Stimulated activated CD8-positive, alpha-beta memory T cell treated with anti-CD3 and anti-CD28 coated beads, Interleukin-7, amount 100 ng/mL, for 24 hours (primary cell): ENCODE data around the gene PHF19.

Source experiments
- DNase-seq: peaks from one replicate; pipeline ENCODE4 v3.0.0-alpha.2; 2020; ENCODE audit warnings: low read depth

Gene PHF19

DNA sequence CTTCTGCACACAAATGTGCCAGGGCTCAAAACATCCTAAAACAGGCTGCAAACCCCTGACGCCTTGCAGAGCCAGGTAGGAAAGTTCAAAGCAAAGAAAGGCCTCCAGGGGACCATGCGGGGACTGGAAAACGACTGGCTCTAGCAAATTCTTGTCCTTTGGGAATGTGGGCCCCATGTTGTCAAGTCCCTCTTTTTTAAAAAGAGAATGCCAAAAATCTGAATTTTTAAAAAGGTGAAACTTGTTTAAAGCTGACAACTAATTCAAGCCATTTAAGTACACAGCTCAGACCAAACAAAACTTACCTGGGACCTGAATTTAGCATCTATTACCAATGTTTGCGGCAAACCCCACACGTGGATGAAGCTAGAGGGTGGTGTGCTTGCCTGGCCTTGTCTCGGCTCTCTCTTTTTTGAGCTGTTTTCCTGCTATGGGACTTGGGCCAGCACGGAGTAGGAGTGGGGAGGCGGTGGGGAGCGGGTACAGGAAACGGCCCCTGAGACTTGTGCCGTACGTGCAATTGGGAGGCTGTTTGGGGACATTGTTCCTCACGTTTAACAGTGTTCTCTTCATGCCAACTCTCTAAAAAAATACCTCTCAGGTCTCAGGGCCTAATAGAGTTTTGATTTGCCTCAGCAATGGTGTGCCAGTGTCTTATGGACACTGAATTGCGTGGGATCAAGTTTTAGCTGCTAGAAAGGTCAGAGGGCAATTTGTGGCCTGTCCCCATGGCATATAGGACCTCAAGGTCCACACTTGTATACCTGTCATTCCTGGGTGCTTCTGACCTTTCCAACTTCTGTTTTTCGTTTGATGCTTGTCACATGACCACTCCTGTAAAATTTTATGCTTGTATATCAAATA, 15.1 kb upstream of the PHF19 start:
- no peak for DNase-seq

DNA sequence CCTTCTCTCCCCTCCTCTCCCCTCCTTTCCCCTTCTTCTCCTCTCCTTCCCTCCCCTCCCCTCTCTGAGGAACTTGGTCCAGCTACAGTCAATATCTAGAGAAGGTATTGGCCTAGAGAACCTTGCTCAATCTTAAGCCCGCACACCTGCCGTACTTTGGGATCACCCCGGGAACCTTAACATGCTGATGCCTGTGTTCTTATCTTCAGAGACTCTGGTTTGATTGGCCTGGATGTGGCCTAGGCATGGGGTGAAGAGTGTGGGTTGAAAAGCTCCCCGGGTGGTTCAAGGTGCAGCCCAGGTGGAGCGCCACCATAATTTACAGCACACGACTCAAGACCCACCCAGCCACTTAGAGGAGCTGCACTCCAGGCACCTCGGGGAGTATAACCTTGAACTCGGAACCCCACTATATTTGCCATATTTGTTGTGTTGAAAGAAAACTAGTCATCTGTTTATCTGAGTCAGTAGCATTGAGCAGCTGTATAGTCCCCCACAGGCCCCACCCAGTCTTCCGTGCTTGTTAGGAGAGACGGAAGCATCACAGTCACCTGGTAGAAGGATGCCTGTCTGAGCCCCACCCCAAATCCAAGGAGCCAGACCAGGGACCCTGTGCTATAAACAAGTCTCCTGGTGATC, 14.4 kb upstream of the PHF19 start:
- DNase-seq: no peak

DNA sequence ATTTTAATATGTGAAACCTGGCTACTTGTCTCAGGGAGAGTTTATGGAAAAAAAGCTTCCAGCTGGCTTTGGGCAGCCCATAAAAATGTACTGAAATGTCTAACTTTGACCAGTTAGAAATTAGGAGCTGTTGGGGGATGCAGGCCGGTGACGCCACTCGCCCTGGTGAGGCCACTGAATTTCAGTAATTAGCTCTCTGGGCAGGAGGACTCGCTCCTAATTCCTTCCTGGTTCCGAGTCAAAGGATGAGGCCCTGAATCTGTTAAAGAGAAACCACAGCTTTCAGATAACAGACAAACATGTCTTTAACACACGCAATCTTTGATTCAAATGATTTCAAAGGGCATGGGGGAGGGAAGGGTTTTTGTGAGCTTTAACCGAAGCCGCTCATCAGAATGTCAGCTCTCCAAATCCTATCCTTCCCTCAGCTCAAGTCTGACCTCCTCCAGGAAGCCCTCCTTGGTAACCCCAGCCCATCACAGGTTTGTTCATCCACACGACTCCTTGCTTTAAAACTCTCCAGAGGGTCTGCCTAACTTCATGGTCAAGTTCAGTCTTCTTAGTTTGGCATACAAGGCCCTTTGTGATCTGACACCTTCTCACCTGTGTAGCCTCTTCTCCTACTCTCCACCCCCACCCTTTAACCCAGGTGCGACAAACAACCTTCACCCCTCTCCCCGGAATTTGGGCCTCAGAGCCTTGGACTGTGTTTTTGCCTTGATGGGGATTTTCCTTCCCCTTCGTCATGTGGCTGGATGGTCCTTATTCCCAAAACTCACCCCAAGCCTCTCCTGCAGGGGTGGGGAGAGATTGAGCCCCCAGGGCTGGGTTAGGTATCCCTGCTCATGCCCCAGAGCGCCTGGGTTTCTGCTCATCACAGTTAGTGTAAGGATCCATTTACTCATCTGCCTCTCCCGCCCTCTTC, 13.6 kb upstream of the PHF19 start:
- no peak for DNase-seq

DNA sequence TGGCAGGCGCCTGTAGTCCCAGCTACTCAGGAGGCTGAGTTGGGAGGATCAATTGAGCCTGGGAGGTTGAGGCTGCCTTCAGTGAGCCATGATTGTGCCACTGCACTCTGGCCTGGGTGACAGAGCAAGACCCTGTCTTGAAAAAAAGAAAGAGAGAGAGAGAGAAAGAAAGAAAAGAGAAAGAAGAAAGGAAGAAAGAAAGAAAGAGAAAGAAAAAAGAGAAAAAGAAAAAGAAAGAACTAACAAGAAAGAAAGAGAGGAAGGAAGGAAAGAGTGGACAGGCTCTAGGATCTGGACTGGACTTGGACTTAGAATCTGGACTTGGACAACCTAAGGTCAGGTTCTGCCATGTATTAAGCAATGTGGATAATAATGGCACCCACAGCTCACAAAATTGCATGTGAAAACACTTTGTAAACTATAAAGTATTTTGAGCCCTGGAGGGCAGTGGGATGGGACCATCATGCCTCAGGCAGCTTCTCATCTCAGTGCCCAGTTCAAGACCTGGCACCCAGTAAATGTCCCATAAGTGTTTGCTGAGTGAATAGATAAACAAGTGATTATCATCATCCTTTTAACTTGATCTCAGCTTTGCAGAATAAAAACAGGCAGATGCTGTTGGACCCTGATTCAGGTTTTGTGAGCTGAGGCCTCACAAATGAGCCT, 12.8 kb upstream of the PHF19 start:
- DNase-seq: no peak

DNA sequence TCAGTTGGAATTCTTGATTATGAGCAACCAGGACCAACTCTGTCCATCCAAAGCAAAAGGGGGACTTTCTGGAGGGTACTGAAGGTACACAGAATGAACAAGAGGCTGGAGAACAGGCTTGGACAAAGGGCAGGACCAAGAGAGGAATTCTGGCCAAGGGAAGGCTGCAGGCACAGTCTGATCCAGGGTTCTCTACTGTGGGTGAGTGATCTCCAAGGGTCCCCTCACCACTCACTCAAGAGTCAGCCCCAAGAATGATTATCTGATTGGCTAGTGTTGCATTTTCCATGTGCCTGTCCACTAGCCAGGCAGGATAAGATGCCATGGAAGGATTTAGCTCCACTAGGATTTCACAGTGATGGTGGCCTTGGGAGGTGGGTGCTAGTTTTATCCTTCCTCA, 11.6 kb upstream of the PHF19 start:
- DNase-seq: no peak

DNA sequence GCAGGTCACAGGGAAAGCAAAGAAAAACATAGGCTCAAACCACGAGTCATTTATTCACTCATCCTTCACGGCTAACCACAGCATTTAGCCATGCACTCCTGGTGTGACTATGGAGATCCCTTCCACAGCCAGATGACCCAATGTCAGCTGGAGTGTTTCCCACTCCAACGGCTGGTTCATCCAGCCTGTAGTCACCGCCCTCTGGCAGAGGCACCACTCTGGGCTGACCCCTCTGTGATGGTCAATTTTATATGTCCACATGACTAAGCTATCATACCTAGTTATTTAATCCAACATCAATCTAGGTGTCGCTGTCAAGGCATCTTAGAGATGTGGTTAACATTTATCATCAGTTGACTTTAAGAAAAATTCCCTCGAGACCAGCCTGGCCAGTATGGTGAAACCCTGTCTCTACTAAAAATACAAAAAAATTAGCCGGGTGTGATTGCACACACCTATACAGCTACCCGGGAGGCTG, 9.5 kb upstream of the PHF19 start:
- DNase-seq: no peak

DNA sequence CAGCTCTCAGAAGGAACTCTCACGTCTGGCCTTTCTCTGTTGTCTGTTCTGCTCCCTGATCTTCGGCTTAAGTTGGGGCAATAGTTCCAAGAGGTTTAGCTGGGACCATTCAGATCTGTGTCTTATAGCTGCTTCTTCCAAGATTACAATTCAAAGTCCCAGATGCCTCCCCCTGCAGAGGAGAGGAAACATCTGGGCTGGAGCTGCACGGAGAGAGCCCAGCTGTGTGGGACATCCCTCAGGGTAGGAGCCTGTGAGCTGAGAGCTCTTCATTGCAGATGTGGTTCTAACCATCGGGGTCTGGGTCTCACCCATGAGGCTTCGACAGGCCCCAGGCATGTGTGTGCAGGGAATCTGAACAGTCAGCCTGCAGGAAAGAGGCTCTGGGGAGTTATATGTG, 9.0 kb upstream of the PHF19 start:
- DNase-seq: no peak

DNA sequence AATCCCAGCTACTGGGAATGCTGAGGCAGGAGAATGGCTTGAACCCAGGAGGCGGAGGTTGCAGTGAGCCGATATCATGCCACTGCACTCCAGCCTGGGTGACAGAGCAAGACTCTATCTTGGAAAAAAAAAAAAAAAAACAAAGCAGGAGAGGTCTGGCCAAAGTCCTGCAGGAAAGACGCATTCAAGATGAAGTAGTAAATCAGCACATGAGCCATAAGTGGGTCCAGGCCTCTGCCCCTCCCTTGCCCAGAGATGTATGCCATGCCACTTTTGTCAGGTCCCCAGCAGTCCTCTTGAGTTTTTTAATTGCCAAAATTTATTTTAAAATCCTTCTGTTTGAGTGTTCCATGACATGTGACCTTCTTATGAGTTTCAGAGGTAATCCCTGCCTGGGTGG, 8.5 kb upstream of the PHF19 start:
- no peak for DNase-seq

DNA sequence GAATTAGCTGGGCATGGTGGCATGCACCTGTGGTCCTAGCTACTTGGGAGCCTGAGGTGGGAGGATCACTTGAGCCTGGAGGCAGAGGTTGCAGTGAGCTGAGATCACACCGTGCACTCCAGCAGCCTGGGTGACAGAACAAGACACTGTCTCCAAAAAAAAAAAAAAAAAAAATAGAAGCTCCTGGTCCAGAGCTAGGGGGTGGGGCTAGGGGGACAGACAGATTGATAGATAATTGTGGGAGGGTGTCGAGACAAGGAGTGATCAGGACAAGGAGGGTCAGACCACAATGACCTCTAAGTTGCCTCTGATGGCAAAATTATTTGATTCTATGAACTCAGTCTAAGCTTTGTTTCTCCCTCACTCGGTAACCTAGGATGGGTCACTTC, 6.6 kb upstream of the PHF19 start:
- no peak for DNase-seq

DNA sequence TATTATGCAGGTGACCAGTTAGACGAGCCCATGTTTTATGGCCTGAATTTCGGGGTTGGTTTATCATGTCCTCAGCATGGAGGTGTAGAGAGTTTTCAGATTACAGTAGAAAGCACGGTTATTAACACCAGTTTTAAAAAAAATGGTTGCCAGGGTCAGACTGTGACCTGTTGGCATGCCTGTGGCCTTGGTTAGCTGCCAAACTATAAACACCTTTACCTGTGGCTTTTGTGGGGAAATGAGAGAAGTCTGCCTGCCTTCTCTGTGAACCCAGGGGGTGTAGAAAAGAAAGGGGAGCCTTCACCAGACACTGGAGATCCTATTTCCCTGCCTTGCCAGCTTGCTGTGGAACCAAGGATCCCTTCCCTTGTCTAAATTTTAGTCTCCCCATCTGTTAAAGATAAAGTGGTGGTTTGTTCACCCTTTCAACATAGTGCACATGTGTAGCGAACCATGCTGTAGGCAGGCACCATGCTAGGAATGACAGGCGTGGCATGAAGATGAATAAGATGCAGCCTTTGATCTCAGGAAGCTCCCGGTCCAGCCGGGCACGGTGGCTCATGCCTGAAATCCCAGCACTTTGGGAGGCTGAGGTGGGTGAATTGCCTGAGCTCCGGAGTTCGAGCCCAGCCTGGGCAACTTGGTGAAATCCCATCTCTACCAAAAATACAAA, 6.1 kb upstream of the PHF19 start:
- no peak for DNase-seq

DNA sequence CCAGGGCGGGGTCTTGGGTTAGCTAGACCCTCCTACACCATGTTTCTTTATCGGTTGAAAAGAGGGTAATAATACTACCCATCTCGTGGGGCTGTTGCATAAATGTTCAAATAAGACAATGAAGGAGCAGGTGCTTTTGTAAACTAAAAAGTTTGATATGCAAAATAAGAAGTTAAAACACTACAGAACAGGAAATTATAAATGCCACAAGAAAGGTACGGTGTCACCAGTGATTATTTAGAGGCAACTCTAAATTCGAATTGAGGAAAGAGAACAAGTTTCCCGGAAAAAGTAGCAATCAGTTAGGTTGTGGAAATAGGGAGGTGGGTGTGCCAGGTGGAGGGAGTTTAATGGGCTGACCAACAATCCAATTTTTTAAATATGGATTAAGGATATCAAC, 2.5 kb upstream of the PHF19 start:
- no peak for DNase-seq

DNA sequence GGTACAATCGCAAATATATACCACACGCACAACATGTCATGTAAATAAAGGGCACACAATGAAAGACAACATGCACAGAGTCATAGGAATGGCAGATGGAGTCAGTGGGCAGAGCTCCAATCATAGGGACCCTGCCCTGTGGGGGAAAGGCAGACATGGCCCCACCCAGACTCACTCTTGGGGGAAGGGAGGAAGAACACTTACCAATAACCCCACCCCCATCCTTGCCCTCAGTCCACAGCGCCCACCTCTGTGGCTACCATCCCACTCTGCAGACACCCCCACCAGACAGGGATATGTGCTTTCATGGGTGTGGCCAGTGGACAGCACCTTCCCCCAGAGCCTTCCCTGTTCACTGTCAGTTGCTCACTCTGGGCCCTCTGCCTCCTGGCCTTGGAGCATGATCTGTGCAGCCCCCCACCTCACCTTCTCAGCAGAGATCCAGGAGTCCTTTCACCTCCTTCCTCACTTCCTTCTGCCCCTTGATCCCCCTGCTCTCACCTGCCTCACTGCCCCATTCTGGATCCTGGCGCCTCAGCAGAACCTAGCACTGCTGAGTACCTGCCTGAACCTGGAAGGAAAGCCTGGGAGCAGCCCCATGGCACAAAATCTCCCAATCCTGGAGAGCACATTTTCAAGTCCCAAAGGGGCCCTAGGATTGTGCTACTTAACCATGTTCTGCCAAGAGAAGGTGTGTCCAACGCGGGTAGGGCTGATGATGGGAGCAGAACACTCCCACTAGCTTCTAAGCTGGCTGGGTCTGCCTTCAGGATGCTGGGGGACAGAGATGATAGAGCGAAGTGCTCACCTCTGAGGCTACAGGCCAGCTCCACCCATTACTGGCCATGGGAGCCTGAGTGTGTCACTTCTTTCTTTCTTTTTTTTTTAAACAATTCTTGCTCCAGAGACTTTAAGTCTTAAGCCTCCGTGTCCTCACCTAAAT, 1.5 kb upstream of the PHF19 start:
- DNase-seq: no peak

DNA sequence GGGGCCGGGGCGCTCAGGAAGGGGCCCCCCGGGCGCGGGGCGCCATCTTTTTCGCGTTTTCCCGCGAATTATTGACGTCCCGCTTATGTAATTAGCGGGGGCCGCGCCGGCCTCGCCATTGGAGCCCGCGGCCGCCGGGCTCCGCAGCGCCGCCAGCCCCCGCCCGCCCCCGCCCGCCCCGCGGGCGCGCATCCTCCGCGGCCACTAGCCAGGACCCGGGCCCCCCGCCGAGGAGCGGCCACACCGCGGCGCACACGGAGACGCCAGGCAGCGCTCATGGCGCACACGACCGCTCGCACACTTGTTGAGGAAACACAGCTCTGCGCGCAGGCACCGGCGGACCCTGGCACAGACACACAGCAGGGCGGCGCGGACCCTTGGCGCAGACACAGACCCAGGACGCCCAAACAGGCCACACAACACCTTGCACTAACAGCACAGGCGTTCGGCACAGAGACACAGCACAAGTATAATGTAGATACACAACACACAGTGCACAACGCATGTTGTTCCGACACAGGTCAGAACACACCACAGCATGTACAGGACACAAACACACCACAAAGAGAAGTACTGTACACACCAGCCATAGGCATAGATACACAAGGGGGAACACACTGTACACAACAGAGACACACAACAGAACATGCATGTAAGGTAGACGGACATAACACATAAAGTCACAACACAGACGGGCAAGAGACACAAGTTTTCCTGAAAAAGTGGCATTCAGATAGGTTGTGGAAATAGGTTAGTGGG, 467 bp upstream of the PHF19 start:
- DNase-seq: peak; percentile 49

DNA sequence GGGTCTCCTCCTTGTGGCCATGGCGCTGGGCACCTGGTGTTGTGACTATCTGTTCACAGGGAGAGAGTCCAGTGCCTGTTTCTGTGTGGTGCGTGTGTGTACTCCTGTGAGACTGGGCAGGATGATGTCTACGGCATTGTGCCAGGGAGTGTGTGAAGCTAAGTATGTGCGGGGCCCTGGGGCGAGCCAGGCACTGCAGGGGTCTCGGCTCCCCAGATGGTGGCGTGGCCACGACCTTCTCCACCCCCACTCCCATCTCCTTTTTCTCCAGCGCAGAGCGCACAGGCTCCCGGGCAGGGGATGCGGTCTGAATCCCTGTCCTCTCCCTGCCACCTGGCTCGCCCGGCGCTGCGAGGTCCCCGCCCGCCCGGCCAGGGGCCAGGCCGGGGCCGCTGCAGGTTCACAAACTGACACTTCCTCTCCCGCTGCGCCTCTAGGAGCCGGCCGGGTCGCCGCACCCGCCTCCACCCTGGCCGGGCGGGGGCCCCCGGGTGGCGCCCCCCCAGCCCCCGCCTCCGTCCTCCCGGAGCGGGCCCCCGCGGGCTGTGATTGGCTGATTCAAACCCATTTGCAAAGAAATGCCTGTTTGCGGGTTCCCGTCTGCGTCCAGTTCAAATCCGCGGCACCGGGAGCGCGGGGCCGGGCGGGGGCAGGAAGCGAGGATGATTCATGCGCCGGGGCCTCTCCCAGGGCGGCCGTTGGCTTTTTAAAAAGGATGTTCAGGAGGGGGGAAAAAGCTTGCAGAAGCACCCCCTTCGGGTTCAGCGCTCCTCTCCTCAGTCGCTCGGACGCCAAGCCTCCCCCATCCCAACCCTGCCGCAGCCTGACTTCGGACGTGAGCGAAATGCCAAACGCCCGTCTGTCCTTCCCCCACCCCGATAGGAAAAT, 790 bp downstream of the PHF19 start:
- peak; percentile 66 for DNase-seq

DNA sequence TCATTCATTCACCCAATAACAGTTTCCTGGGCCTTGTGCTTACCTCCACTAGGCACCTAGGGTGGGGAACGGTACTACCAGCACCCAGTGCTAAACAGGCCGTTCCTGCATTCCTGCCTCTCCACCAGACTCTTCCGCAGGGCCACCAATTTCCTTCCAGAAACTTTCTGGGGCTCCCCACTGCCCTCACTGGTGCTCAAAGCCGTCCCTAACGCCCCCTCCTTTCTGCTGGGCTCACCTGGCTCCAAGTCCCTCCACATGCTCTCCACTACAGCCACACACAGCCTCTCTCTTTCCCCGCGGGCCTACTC, 1.4 kb downstream of the PHF19 start:
- no peak for DNase-seq

DNA sequence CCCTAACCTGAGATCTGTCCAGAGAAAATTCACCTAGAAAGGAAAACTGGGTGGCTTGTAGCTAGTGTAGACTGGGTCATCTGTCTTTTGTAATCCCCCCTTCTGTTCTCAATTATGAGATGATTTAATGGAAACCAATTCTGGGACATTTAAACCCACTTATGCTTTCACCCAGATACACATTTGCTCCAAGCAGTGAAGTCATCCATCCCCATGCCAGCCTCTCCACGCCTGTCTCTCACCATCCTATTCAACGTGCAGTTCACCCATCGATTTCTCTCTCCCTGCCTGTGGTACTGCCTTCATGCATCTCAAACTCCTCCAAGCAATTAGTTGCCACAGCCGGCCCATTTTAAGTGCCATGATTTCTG, 1.8 kb downstream of the PHF19 start:
- DNase-seq: no peak

DNA sequence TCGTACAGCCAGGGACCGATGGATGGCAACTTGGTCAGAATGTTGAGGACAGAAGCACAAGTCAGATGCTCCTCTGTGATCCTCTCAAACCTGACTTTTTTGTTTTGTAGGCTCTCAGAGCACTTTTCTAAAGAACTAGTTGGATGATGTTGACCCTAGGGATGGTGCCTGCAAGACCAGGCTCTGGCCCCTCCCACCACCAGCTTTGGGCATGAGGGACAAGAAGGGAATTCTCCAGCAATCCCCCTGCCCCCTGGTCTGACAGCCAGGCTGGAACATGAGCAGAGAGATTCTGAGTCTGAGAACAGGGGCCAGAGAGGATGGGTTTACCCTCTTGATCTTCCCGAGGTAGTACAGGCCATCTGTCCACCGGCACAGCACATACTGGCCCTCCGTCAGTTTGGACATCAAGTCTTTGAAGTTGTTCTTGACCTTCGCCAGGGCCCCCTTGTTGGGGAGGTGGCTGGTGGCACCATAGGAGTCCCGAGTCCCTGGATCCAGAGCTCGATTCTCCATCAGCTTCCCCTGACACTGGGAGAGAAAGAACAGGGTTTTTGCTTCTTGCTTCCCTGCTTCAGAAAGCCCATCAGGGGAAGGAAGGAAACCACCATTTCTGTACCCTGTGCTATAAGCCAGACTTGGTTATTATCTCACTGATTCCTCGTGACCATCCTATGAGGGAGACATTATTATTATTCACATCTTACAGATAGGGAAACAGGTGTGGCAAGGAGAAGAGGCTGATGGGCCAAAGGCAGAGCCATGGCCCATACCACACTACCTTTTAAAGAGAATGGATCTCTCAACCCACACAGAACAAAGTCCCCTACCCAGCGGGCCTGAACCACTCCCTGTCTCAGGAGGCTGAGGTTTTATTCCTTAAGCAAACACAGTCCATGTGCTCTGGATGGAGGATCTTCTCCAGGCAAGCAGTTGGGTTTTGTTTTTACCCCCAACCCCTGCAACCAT, 2.5 kb downstream of the PHF19 start:
- DNase-seq: no peak

DNA sequence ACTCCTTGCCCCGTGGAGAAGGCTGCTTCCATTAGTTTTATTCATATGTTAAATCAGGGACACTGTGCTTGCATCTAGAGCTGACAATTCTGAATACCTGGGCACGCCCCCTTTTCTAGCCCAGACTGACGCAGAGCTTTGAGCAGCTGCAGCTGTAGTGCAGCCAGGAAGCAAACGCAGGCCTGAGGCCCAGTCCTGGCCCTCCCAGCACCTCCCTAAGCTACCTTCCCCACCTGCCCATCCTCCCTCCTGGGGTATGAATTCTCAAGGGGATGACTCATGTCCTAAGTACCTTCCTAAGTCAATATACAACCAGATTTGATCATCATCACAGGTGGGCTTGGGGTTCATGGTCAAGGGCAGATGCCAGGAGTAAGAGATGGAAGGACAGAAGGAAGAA, 3.5 kb downstream of the PHF19 start:
- no peak for DNase-seq
